ENCODE results near the gene TTLL5.

DNA sequence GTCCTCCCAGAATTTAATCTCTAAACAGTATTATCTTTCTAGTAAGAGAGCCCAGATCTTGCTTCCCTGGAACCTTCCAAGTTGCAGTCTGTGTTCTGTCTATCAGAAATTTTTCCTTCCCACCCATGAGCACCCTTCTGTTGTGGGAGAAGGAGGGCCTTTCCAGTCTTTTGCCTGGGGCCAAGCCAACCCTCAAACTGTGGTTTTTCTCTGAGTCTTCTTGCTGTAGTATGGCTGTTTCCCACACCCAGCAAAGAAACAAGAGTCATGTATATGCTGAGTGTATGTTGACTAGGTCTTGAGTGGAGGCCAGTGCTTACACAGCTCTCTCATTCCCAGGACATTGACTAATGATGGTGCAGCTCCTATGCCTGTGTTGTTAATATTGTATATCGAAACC is 216.2 kb downstream of the TTLL5 start:
- no peak for TF ChIP-seq CTCF (IDR thresholded peaks at IDR 0.05; ENCODE audit: low read depth, low read length, poor library complexity, severe bottlenecking)
- no peak for TF ChIP-seq EZH2phosphoT487 (IDR thresholded peaks at IDR 0.05; ENCODE audit: borderline replicate concordance, low read length)

All from DOHH2 (cell line).